SK-MEL-5 (cell line): ENCODE measurements around the gene ANO1. TPM values are rescaled to one million over a fixed set of nuclear protein-coding genes. Genes with fewer than 3 reads are reported as not detected.

ENCODE experiments used
- DNase-seq: peaks from one replicate; pipeline ENCODE4 v3.0.0-alpha.2; 2016; ENCODE audit warnings: low read depth, low spot score
- in situ Hi-C: cut with HindIII; loops from 2 replicates; pipeline ENCODE4 v1.10.0; 2016; ENCODE audit warnings: low sequenced_read_pairs, high pct_unique_total_duplicates, low pct_unique_long_range_greater_than_20kb
- small RNA-seq, 2 experiments: library from RNA; depleted of rRNA; stranded (forward); fragments of <200 nt; gene quantifications; one replicate each; pipeline ENCODE3, GENCODE V24; 2014
- total RNA-seq: library from RNA; depleted of rRNA; stranded (reverse); fragments of >200 nt; shearing (Covaris generic); gene quantifications from 2 replicates; pipeline ENCODE4 v1.2.3, GENCODE V29; 2014; rRNA removed

ANO1 gene
- total RNA-seq, 1 experiment from 2014 or later = 1.2 TPM

DNA sequence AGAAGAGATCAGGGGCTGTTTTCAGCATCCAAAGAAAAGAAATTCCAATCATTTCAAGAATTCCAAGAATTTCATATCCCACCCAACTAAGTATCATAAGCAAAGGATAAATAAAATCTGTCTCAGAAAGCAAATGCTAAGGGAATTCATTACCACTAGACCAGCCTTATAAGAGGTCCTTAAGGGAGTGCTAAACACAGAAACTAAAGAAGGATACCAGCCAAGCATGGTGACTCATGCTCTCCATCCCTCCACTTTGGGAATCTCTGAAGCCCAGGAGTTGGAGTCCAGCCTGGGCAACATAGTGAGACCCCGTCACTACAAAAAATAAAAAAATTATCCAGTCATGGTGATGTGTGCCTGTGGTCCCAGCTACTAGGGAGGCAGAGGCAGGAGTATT lies 142.8 kb downstream of the ANO1 start:
- DNase-seq = no peak
- in situ Hi-C loops = no loop called here

- no peak for DNase-seq
- in situ Hi-C loops = no loop called here
Measured at GRCh38 chr11:70225681-70226177, 147.6 kb downstream of the ANO1 start.

GRCh38 chr11:70226183-70226582 lies 148.1 kb downstream of the ANO1 start:
- in situ Hi-C loops = no loop called here
- DNase-seq = no peak

DNA sequence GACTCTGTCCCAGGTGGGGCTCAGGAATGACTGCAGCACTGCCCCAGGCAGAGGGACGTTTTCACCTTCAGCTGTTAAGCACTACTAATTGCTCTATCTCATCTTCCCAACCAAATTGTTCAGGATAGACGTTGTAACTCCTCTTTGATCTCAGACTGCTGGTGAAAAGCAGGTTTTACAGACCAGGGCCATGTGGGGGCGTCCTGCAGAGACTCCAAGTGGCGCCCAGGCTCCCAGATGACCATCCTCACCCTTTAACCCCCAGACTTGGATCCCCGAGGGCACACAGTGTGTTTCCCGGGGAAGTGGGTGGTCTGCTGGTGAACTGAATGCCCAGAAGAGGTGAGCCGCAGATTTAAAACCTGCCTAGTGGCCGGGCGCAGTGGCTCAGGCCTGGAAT lies 148.8 kb downstream of the ANO1 start:
- in situ Hi-C loops = no loop called here
- peak; percentile 86 for DNase-seq

DNA sequence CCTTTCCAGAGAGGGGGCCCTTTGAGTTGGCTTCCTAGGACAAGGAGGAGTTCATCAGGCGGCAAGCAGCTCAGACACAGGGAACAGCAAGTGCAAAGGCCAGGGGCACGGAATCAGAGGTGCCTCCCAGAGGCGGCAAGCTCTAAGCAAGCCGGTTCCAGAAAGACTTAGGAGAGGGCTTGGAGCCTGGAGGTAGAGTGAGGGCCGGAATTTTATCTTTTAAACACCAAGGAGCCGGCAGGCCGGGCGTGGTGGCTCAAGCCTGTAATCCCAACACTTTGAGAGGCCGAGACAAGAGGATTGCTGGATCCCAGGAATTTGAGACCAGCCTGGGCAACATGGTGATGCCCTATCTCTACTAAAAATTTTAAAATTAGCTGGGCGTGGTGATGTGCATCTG lies 151.6 kb downstream of the ANO1 start:
- in situ Hi-C loops = no loop called here
- no peak for DNase-seq

DNA sequence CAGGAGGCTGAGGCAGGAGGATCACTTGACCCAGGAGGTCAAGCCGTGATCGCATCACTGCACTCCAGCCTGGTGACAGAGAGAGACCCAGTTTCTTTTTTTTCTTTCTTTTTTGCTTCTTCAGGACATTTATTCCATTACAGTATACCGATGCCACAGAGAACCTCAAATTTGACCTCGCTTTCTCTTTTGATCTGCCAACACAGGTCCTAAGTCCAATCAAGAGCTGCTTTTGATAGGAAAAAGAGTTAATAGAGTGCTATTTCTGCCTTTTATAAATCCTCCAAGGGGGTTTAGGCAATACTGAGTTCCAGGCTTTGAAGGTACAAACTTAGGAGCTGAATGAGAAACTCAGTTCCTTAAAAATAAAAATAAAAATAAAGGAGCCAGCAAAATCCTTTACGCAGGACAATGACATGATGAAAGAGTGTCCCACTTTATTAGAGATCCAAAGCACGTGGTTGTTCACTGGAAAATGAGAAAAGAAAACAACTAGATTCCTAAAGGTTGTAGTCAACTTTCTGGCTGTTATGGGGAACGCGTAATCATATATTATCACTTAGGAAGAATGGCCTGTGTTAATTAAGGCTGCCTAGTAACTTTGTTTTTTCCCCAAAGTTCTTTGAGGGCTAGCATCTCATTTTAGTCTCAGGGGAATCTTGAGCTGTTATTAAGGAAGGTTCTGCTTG lies 152.2 kb downstream of the ANO1 start:
- DNase-seq = no peak
- in situ Hi-C loops = no loop called here

- no peak for DNase-seq
- in situ Hi-C loops = no loop called here
Measured at GRCh38 chr11:70230840-70231710, 153.0 kb downstream of the ANO1 start.

- in situ Hi-C loops = no loop called here
- DNase-seq = no peak
Measured at GRCh38 chr11:70233034-70233433, 154.9 kb downstream of the ANO1 start.

- in situ Hi-C loops = no loop called here
Measured at GRCh38 chr11:70233511-70233934, 155.4 kb downstream of the ANO1 start.

GRCh38 chr11:70233962-70234361 lies 155.8 kb downstream of the ANO1 start:
- no peak for DNase-seq
- in situ Hi-C loops = no loop called here

More at GRCh38 chr11:70233511-70233934, 155.4 kb downstream of the ANO1 start:
- DNase-seq = peak; percentile 88

Small RNA genes lying within 50 kb of the gene (small RNA-seq; reads per million reads assigned to genes)
- 0 reads per million in 2 experiments for gene RNU6-1175P

Other genes with a start within 250 kb of the ANO1 start
- gene FADD, start 125.0 kb downstream of the ANO1 start, total RNA-seq = 175 and 183 TPM in 2 replicates
- gene PPFIA1, start 192.4 kb downstream of the ANO1 start, total RNA-seq = 120 and 134 TPM in 2 replicates